Activated naive CD4-positive, alpha-beta T cell (primary cell): ENCODE data around the gene CAPN13.

ENCODE experiments used
- DNase-seq, 4 experiments: peaks; one replicate each; lab custom pipeline; 2025; lab: John Stamatoyannopoulos, UW

Gene CAPN13

DNA sequence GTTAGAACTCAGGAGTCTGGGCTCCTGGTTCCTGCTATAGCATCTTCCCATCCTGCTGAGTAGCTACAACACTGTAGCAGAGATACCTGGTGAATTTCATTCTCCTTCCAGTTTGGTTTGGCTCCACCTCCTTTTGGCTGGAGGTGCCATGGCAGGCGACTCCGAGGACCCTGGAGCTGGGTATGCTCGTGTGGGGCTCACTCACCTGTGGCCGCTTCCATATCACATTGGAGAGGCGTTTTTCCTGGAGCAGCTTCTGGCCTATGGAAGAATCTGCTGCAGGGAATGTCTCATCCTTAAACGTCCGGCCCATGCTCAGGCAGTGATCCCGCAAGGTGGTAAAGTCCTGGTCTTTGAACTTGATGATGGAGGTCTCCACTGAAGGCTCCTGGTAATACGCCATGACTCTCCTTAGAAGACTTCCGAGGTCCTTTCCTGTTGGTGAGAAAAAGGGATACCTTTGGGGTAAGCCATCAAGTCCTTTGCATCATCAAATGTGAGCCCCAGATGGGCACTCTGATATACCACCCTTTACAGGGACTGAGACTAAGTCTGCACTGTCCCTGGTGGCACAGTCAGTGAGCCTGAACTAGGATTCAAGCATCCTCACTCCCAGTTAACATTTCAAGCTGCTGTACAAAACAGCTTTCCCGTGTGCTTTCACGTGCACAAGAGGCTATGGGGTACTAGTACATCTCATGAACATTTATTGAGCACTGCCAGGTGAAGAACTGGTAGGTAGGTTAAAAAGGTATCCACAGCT is 20.1 kb downstream of the CAPN13 start:
- no peak for DNase-seq

DNA sequence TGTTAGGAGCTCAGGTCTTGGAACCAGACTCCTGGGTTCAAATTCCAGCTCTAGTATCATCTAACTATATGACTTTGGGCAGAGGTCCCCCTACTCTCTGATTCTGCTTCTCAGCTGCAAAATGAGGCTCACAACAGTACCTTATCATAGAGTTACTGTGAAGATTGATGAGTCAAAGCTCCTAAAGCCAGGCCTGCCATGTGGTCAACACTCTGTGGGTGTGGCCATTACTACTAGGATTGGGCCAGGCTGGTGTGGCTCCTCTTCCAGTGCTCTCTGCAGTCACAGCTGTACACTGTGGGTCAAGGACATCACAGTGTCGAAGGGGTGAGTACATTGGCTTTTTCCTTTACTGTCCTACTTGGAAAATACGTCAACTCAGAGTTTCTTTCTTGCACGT is 22.6 kb downstream of the CAPN13 start:
- no peak for DNase-seq

DNA sequence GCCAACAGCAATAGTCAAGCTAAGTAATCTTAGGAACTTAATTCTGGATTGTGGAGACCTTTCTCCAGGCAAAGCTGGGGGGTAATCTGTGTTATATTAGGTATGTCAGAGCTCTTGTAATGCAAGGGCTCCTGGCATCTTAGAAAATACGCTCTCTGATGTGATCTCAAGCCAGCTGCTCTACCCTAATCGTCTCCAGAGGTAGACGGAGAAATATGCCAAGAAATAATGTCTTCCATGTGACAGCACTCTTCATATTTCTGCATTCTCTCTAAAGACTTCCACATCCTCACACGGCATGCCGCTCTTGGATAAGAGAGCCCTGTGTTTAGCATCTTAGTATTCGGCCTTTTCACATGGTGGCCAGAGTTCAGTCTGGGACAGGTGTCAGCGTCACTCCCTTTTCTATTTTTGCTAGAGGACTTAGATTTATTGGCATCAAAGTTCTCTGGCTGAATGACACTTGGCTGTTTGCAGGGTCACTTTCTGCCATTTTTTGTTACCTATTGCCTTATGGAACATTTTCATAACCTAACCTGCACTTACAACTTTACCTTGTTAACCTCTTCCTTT is 25.2 kb downstream of the CAPN13 start:
- no peak for DNase-seq

DNA sequence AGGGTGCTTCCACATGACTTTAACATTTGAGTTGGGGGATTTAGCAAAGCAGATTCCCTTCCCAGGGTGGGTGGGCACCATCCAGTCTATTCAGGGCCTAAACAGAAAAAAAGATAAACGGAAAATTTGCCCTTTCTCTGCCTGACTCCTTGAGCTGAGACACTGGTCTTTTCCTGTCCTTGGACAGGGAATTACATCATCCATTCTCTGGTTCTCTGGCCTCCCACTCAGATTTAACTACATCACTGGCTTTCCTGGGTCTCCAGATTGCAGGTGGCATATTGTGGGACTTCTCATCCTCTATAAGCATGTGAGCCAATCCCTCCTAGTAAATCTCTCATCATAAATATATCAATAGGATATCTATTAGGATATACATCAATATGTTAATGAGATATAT is 25.8 kb downstream of the CAPN13 start:
- no peak for DNase-seq

DNA sequence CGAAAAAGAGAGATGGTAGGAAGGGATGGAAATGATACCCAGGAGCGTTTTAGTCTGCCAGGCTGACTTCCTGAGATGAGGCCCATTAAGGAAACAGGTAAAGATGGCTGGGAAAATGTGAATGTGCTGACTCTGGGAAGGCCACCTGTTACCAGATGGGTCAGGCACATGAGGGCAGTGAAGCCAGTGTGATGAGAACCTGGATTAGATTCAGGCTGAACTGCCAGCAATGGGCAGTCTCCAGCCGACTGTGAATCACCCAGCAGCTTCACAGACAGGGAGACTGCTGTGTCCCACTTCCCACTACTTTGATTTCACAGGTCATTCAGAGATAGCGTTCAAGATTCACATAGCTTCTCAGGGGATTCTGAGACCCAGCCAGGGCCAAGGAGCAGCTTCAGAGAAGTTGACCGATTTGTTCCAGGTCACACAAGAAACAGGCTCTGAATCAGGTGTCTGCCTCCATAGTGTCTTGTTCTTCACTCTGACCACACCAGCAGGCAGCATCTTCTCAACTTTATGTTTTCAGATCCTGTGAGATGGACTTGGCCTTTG is 26.4 kb downstream of the CAPN13 start:
- no peak for DNase-seq

DNA sequence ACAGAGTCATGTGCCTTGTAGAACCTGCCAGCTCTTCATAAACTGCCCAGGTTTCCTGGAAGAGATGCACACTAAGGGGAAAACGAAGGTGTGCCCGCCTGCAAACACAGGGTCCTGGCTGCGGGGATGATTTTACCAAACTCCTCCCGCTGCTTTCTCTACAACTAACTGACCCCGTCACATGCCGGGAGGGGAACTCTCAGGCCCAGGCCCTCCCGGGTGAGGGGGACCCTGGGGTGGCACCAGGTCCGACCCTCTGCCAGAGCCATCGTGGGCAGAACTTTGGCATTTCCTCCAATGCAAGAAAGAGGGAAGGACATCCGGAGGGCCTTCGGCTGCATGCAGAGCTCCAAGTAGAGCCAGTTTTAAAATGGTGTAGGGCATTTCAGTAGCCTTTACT is 28.6 kb downstream of the CAPN13 start:
- DNase-seq, result no peak

DNA sequence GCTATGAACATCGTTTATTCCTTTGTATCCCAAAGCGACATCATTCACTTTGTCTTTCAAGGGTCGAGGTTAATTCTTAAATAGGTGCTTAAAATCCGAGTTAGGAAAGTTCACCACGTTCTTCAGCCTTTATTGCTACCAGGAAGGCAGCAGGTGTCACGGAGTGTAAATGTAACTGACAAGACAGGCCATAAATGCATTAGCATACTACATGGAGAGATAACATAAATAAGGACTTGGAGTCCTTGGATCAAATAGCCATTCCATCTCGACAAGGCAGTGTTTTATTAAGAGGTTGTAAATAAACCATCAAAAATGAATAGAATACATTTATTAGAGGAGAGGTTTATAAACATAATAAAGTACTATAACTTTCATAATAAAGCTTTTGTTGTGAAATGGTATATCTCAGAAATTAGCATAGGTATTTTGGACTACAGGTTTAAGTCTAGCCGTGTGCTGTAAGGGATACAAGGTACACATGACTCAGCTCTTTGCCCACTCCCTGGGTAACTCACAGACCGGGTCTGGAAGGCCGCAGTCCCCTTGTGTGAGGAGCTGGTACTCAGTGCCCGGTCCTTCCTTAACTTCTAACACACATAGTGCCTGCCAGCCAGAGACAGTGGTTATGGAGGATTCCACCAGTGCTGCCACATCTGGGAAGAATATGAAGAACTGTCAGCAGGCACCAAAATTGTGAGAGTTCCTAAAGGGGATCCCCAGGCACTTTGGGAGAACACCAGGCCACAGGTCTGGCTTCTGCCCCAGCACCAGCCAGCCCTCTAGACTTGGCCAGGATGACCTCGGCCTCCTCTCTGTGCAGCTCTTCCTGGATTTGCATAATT is 29.4 kb downstream of the CAPN13 start:
- no peak for DNase-seq

DNA sequence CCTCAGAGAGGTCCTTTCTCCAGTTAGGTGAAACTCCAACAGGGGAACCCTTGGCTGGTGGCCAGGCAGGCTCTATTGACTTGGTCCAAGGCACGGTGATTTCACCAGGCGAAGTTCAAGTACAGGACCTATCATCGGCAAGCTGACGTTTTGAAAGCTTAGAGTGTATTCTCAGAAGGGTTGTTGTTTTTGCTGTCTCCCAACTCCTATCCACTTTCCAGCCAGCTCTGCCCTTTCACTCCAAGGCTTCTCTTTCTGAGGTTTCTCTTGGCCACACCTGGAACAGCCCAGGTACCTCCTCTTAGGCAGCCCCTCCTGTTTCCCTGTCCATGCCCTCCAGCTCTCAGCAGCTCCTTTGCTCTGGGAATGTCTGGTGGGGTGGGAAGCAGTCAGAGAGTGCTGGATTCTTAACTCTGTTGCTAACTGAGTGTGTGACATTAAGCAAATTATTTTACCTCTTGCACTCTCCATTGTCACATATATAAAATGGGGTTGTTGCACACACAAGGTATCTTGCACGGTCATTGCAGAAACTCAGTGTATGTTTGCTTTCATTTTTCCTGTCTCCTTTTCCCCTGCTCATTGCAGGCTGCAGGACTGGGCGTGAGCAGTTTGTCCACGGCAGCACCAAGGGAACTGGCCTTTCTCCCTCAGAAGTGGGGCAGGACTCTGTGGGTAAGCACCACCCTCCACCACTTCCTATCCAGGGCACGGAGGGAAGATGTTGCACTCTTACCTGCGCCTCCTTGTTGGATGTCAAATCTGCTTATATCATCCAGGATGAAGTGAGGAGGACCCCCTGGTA is 30.2 kb downstream of the CAPN13 start:
- no peak for DNase-seq

DNA sequence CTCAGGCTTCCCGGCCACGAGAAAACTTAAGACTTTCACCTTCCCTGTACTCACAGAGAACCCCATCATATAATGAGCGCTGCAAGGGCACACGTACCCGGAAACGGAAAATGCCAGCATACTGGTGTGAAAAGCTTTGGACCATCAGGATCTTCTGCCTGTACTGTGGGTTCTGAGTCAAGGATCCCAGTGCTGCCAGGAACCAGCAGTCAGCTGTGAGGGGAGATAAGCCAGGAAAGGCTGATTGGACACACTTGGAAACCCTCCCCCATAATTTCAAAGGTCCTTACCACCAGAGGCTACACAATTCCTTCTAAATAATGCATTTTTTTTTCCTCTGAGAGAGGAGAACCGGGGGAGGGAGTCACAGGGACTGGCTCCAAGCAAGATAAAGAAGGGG is 31.4 kb downstream of the CAPN13 start:
- DNase-seq, result no peak

DNA sequence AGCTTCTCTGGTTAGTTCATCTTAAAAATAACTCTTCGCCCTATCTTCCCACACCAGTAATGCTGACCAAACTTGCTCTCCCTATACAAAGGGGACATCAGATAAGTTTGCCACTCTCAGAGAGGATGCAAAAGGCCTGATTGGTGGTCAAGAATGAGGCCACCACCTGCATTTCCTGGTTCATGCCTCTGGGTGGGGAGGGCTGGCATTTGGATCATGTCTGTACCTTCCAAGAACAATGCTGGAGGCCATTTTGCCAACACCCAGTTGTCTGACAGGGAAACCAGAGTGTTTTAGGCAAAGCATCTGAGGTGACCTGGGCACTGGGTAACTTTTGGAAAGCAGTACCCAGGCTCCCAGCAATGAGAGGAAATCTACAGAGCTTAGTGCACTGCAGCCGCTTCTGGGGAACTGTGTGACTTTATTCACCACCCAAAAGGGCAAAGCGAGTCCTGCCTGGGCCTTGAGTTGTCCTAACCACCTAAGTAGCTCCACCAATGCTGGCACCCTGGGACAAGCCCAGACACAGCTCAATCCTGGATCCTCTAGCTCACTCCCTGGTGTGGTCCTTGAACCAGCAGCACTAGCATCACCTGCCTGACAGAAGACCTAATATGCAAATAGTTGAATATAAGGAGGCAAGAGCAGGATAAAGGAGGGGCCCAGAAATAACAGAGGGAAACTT is 35.1 kb downstream of the CAPN13 start:
- no peak for DNase-seq

DNA sequence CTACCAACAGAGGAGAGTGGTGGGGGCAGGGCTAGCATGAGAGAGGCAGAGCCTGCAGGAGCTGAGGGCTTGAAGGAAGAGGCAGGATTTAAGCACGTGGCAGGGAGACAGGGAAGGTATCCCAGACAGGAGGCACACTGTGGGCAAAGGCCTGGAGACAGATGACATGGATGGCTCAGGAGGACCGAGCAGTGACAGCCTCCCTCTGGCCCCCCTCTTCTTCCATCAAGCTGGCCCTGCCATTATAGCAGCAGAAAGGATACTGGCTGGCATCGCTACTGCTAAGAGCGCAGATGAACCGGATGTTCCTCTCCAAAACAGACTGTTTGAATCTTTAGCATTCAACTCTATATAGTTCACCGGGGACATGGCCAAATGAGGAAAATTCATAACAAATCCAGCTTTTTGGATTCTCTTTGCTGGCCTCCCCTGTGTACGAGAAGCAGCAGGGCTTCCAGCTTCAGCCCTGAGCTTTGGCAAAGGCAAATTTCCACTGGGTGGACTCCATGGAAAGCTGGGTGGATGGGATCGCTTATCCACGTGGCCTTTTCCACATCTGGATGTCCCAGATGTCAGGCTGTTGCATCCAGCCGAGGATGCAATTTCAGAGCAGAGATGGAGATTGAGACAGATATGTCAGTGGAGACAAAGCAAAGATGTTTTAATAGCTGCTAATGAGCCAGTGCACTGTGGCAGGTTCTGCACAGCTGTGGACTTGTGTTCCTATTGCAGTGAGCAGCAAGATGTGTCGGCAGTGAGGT is 36.2 kb downstream of the CAPN13 start:
- DNase-seq, result no peak

DNA sequence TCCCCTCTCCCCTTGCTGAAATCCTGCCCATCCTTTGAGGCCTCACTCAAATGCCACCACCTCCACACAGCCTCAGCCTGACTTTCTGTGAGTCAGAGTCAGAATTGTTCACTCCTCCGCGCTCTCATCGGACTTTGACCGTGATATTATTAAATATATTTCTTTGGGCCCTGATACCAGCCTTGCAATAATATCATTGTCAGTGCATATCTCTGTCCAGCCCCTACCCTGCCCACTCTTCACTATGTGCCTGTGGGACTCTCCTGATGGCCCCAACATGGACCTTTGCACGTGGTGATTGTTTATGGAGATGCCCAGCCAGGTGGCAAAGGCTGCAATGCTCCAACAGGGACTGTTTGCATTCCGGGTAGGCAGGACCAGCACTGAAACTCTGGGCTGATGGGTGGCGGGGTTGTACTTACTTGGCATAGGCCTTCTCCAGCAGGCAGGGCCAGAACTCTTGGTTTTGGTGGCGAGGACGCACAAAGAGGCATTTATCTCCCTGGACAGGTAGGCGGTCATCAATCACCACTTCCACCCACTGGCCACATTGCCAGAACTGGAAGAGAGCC is 37.3 kb downstream of the CAPN13 start:
- no peak for DNase-seq

DNA sequence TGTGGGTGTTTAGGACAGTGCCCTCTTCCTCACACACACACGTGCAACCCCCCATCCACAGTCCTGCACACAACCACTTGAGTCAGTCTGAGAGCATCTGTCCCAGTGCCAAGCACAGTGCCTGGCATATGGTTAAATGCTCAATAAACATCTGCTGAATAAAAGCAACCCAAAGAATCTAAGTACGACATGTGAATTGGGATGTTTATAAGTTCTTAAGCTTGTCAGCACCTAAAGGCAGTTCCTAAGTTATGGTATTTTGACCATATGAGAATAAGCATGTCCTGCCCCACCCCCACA is 37.8 kb downstream of the CAPN13 start:
- DNase-seq, result no peak

DNA sequence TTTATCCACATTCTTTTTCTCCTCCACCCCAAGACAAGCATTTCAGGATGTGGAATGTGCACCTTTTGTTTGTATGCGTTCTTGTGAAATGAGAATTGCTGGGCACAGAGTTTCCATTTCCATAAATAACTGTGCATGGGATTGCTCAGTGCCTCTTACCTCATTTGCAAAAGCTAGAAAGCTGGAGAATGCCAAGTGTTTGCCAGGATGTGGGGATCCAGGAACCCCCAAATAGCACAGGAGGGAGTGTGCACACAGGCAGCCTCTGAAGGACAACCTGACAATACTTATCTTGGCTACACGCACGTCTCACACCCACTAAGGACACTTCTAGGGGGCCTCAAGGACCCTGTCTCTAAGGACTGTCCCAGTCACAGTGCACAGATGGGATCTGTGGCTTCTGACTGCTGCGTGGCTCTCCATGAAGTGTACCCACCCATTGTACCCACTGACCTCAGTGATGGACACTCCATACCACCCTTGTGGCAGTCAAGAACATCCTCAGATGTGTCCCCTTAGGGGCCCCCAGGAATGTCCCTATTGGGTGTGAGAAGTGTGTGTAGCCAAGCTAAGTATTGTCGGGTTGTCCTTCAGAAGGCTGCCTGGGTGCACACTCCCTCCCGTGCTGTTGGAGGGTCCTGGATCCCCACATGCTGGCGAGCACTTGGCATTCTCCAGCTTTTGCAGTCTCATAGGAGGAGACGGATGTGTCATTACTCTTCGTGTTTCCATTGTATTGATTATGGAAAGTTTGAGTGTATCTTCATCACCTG is 38.4 kb downstream of the CAPN13 start:
- DNase-seq, result no peak

DNA sequence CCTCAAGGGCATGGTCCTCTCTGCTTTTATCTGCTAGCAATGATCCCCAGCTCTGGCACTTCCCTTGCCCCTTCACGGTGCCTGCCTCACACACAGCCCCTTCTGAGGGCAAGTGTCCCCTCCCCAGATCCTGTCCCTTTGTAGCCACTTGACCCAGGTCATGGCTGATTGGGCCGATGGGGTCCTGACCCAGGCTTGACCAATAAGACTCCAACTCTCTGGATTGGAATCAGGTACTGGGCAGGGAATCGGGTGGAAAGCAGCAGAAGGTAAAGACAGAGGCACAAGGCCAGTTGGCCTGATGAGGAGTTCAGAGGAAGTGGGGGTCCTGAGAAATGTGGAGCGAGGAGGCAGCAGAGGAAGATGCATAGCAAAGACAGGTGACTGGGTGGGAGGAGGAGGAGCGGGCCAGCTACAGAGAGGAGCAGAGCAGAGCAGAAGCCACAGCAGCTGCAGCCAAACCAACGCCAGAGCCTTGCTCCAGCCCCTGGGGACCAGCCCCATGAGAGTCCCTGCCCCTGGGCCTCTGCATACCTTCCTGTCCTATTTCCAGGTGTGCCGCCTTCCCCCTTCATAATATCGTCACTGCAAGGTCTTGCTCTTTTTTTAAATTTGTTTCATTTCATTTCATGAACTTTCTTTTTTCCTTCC is 39.1 kb downstream of the CAPN13 start:
- DNase-seq, result no peak

DNA sequence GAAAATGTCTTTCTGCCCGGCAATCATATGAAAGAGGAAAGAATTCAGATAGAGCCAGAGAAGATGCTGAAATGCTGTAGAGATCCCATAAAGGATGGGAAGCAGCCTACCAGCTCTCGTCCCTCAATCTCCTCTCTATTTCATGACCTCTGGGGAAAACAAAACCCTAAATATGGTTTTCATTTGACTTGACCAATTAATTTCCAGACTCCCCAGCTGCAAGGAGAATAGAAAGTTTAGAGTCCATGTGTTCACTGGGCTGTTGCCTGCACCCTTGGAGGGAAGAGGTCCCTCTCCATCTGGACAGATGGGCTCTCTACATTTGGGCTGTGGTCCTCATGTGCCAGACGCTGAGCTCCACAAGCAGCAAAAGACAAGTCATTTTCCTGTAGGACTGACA is 40.6 kb downstream of the CAPN13 start:
- DNase-seq, result no peak

DNA sequence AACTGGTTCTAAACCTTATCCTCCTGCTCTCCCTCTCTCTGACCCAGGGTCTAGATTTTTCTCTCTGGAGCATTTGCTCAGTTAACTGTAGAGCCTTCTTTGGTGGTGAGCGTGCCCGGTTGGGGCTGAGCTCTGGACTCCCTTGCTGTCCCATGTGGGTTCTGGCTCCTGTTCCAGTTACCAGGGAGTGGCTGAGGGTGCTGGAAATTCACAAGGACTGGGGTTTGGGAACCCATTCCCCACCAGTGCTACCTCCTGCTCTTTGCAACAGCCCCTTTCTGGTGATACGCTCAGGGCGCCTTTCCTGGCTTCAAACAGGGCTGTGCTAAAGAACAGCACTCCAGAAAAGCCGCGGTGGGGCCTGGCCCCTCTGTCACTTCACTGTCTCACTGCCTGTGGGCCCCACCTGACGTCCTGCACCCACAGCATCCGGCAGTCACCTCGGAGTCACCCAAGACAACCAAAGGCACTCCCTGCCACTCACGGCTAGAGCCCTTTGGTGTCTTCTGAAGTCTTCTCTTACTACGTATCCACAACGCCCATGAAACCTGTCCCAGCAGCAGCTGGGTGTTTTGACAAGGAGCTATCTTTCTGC is 41.3 kb downstream of the CAPN13 start:
- DNase-seq, result no peak

DNA sequence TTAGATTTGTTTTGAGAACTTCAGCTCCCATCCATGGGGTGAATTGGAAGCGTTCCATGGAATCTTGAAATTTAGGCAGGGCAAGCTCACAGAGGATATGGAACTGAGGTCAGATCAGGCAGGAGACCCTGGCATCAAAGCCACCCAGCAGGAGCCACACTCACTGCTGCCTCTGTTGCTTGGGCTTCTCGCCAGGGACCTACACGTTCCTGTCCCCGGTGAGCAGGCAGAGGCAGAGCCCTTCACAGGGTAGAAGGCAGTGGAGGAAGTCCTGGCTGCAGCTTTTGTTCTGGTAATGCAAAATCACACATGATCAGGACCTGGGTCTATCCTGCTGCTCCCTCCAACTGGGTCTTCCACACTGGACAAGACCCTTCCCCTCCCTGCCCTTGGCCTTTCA is 42.1 kb downstream of the CAPN13 start:
- no peak for DNase-seq
